Suprapubic skin (tissue), 4 donors: ENCODE results near the gene ANKRD6. TPM values are rescaled to one million over a fixed set of nuclear protein-coding genes. Genes with fewer than 3 reads are reported as not detected.
"Not testable (repeated sequence)": the region's sequence is repeated elsewhere in the genome, so short reads cannot be mapped to it uniquely, and the experiment has no call there.

Source experiments
- DNase-seq, 2 donors: peaks; one replicate each; pipeline ENCODE4 v3.0.0-alpha.2; 2019; ENCODE audit warnings: low spot score in 2 of 2
- H3K27ac ChIP-seq: fragments of 200-600 bp; sonication (generic); one replicate; pipeline ENCODE4 v1.5.1; 2019
- H3K27me3 ChIP-seq: fragments of 200-600 bp; sonication (generic); one replicate; pipeline ENCODE4 v1.5.1; 2019
- H3K36me3 ChIP-seq: fragments of 200-600 bp; sonication (generic); one replicate; pipeline ENCODE4 v1.5.1; 2019
- H3K4me1 ChIP-seq: fragments of 200-600 bp; sonication (generic); one replicate; pipeline ENCODE4 v1.5.1; 2019
- H3K4me3 ChIP-seq: fragments of 200-600 bp; sonication (generic); one replicate; pipeline ENCODE4 v1.5.1; 2019; ENCODE audit warnings: mild to moderate bottlenecking
- H3K9me3 ChIP-seq: fragments of 200-600 bp; sonication (generic); one replicate; pipeline ENCODE4 v1.5.1; 2019
- CTCF ChIP-seq, 2 donors: fragments of 200-600 bp in 1 of 2; fragments of 450-650 bp in 1 of 2; sonication (generic) in 1 of 2; IDR thresholded peaks; one replicate each; pipeline ENCODE4 v1.5.1; 2016 to 2019; ENCODE audit warnings: antibody characterized with exemption in 2 of 2, mild to moderate bottlenecking in 1 of 2, moderate library complexity in 1 of 2
- EP300 ChIP-seq: sonication (generic); formaldehyde crosslinking; IDR thresholded peaks from one replicate; pipeline ENCODE4 v1.6.1; 2017; ENCODE audit warnings: antibody characterized with exemption
- POLR2A ChIP-seq, 2 donors: fragments of 450-650 bp; IDR thresholded peaks; one replicate each; pipeline ENCODE4 v1.6.1; 2017; ENCODE audit warnings: antibody characterized with exemption in 2 of 2, mild to moderate bottlenecking in 2 of 2, moderate library complexity in 2 of 2
- POLR2AphosphoS5 ChIP-seq, 3 donors: sonication (generic); formaldehyde crosslinking; IDR thresholded peaks; one replicate each; pipeline ENCODE4 v1.6.1; 2017; ENCODE audit warnings: antibody characterized with exemption in 3 of 3
- WGBS: methylation state at CpG from one replicate; pipeline ENCODE4 v1.1.5; 2018; 5-methylcytosine and 5-hydroxymethylcytosine counted together
- total RNA-seq, 4 donors: library from RNA; depleted of rRNA; stranded (reverse); fragments of >200 nt; gene quantifications; one replicate each; pipeline ENCODE4 v1.1.0, GENCODE V29; 2016

ANKRD6 gene
- total RNA-seq, 4 donors from 2014 or later: 3.4 to 6.9 (median 5.4) TPM

DNA sequence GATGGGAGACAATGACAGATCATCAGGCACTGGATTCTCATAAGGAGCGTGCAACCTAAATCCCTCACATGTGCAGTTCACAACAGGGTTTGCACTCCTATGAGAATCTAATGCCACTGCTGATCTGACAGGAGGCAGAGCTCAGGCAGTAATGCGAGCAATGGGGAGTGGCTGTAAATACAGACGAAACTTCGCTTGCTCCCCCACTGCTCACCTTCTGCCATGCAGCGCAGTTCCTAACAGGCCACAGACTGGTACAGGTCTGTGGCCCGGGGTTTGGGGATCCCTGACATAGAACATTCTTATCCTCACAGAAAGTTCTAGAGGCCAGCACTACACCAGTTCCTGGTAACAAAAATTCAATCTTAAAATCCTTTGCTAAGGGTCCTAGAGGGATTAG is 44.1 kb upstream of the ANKRD6 start:
- H3K27me3 ChIP-seq: no peaks in the 10 kb centered on the region
- no peak overlapping the region for H3K4me3 ChIP-seq
- no peaks in the 10 kb centered on the region for H3K9me3 ChIP-seq
- 97% methylated on average over 6 of the region's 6 CpGs for WGBS
- no peak overlapping the region for H3K27ac ChIP-seq
- no peak for DNase-seq
- no peak for TF ChIP-seq POLR2AphosphoS5 (IDR thresholded peaks at IDR 0.05)
- no peak for TF ChIP-seq EP300
- TF ChIP-seq CTCF (IDR thresholded peaks at IDR 0.05): no peak
- TF ChIP-seq POLR2A (IDR thresholded peaks at IDR 0.05): no peak
- H3K36me3 ChIP-seq: no peaks in the 10 kb centered on the region
- H3K4me1 ChIP-seq: peaks cover 6% of the 10 kb centered on the region

DNA sequence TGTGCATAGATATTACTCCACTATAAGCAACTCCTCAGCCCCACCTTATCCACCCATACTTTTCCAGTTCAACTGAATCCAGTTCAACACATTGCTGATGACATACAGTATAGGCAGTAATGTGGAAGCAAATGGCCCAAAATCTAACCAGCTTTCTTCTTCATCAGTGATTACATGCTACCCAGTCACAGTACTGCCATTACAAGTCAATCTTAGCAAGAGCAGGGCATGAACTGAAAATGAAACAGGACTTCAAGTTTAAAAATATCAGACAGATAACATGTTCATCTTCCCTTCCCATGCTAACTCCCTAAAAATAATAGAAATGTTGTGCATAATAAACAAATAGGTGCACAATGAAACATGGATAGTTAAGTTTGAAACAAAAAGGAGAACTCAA is 40.1 kb upstream of the ANKRD6 start:
- H3K4me1 ChIP-seq: no peaks in the 10 kb centered on the region
- H3K9me3 ChIP-seq: no peaks in the 10 kb centered on the region
- no peak for DNase-seq
- no peak overlapping the region for H3K27ac ChIP-seq
- TF ChIP-seq CTCF (IDR thresholded peaks at IDR 0.05) (no peak), POLR2AphosphoS5 (IDR thresholded peaks at IDR 0.05) (no peak), POLR2A (IDR thresholded peaks at IDR 0.05) (no peak), EP300 (no peak)
- no peak overlapping the region for H3K4me3 ChIP-seq
- H3K36me3 ChIP-seq: no peaks in the 10 kb centered on the region
- H3K27me3 ChIP-seq: no peaks in the 10 kb centered on the region

DNA sequence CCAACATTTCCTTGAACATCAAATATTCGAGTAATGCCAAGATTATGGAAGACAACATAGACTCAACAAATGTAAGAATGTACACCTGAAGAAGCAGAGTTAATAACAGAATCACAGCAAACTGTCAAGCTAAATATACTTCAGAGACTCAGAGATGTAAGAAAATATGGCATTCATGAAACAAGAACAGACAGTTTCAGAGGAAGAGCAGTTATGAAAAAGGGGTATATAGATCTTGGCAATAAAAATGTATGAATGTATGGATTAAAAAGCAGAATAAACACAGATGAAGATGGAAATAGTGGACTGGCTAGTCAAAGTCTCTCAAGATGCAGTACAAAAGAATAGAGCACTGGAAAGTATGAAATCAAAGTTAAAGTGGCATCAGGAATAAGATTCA is 39.3 kb upstream of the ANKRD6 start:
- WGBS: 100% methylated on average over 1 of the region's 1 CpG
- H3K9me3 ChIP-seq: no peaks in the 10 kb centered on the region
- no peaks in the 10 kb centered on the region for H3K4me1 ChIP-seq
- no peaks in the 10 kb centered on the region for H3K27me3 ChIP-seq
- no peaks in the 10 kb centered on the region for H3K36me3 ChIP-seq
- H3K27ac ChIP-seq: no peak overlapping the region
- no peak overlapping the region for H3K4me3 ChIP-seq
- TF ChIP-seq POLR2AphosphoS5 (IDR thresholded peaks at IDR 0.05) (no peak), EP300 (no peak)
- DNase-seq: no peak

DNA sequence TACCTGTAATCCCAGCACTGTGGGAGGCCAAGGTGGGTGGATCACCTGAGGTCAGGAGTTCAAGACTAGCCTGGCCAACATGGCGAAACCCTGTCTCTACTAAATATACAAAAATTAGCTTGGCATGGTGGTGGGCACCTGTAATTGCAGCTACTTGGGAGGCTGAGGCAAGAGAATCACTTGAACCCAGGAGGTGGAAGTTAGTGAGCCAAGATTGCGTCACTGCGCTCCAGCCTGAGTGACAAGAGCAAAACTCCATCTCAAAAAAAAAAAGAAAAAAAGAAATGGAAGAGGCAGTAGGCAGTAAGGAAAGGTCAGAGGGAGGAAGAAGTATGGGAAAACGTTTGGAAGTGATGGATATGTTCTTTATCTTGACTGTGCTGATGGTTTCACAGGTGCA is 35.1 kb upstream of the ANKRD6 start:
- not testable (repeated sequence) for H3K36me3 ChIP-seq, H3K4me3 ChIP-seq, H3K27ac ChIP-seq

DNA sequence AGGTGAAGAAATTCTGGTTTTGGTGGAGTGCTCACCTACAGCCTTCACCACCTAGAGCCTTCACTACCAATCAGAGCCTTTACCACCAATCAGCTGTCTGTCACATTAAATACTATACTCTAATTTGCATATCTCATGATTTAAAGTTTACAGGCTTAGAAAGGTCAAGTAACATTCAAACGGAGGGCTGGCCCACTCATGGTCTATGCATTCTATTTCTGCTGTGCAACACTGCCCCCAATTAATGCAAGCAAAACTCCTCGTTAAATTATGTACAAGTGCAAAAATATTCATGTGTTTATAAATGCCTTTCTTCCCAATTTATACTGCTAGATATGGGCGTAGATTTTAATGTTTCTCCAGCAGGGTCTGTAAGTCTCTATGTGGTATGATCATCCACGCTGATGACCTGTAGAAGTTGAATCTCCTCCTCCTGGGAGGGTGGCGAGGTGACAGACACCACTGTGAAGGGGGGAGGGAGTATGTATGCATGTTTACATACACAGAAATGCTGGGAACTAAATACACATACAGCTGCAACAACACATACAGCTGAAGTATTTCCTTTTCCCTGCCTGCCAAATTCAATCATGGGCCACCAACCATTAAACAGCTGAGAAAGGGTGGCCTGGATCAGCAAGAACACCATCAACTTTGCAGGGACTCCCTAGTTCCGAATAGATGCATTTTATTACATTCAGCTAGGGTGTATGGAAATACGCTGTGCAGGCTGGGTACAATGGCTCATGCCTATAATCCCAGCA is 34.0 kb upstream of the ANKRD6 start:
- H3K36me3 ChIP-seq: no peaks in the 10 kb centered on the region
- no peaks in the 10 kb centered on the region for H3K27me3 ChIP-seq
- H3K4me1 ChIP-seq: no peaks in the 10 kb centered on the region
- H3K27ac ChIP-seq: no peak overlapping the region
- TF ChIP-seq CTCF (IDR thresholded peaks at IDR 0.05) (no peak), POLR2A (IDR thresholded peaks at IDR 0.05) (no peak), POLR2AphosphoS5 (IDR thresholded peaks at IDR 0.05) (no peak), EP300 (no peak)
- H3K4me3 ChIP-seq: no peak overlapping the region
- 88% methylated on average over 7 of the region's 7 CpGs for WGBS
- no peak for DNase-seq
- H3K9me3 ChIP-seq: no peaks in the 10 kb centered on the region

More for the DNA sequence above, 35.1 kb upstream of the ANKRD6 start:
- not testable (repeated sequence) for DNase-seq, H3K4me1 ChIP-seq, H3K9me3 ChIP-seq, H3K27me3 ChIP-seq
- 84% methylated on average over 4 of the region's 4 CpGs for WGBS

- no peak for DNase-seq
- no peak for TF ChIP-seq POLR2A (IDR thresholded peaks at IDR 0.05)
- no peak for TF ChIP-seq POLR2AphosphoS5 (IDR thresholded peaks at IDR 0.05)
- no peak for TF ChIP-seq CTCF (IDR thresholded peaks at IDR 0.05)
- no peak for TF ChIP-seq EP300
- H3K27me3 ChIP-seq: no peaks in the 10 kb centered on the region
- no peak overlapping the region for H3K27ac ChIP-seq
- no peaks in the 10 kb centered on the region for H3K4me1 ChIP-seq
- no peak overlapping the region for H3K4me3 ChIP-seq
- 92% methylated on average over 3 of the region's 3 CpGs for WGBS
- H3K36me3 ChIP-seq: no peaks in the 10 kb centered on the region
- no peaks in the 10 kb centered on the region for H3K9me3 ChIP-seq
Observed at GRCh38 chr6:89400050-89400449, 32.9 kb upstream of the ANKRD6 start.
